HG03520 (cell line): ENCODE measurements around the gene SIL1.
"Not testable (repeated sequence)": the region's sequence is repeated elsewhere in the genome, so short reads cannot be mapped to it uniquely, and the experiment has no call there.

Experiments
- ATAC-seq: cut with Tn5 transposase; IDR thresholded peaks from one replicate; pipeline ENCODE4 v1.9.1; 2021; ENCODE audit warnings: mild to moderate bottlenecking, moderate library complexity; ENCODE audit not compliant: unreplicated experiment

Gene SIL1

DNA sequence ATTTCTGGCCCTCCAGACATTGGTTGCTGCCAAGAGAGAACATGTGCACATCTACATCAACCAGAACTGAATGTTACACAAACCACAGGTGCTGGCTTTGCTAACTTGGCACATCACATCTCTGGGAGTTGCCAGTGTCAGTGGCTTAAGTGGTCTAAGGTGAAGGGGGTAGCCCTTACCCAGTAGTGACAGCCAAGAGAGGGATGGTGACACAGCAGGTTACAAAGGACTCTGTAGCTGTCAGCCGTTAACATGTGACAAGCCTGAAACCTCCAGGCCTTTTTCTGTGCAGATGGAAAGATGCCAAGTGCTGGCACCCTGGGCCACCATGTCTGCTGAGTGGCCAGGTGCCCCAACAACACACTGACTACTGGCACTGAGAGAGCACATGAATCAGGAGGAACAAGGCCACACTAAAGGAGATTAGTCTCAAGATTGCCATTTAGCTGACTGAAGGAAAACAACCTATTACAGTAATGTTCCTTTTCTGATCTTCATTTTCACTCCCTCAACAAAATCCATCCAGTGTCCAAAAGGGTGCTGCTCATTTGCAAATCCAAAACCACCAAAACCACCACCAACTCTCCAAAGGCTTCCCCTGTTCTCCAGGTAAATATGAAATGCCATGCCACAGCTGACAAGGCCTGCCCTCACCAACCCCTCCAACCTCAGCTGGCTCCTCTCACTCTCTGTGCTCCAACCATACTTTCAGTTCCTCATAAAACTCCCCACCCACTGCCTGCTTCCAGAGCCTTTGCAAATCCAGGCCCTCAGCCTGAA, 20.2 kb downstream of the SIL1 start:
- ATAC-seq, result peak; percentile 45

DNA sequence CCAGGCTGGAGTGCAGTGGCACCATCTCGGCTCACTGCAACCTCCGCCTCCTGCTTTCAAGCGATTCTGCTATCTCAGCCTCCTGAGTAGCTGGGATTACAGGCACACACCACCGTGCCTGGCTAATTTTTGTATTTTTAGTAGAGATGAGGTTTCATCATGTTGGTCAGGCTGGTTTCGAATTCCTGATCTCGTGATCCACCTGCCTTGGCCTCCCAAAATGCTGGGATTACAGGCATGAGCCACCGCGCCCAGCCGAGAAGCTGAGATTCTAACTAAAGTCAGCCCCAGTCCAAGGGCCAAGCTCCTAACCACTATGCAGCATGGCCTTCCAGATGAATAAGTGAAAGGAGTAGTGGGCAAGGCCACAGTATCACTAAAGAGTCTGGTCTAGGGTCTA, 20.9 kb downstream of the SIL1 start:
- not testable (repeated sequence) for ATAC-seq

DNA sequence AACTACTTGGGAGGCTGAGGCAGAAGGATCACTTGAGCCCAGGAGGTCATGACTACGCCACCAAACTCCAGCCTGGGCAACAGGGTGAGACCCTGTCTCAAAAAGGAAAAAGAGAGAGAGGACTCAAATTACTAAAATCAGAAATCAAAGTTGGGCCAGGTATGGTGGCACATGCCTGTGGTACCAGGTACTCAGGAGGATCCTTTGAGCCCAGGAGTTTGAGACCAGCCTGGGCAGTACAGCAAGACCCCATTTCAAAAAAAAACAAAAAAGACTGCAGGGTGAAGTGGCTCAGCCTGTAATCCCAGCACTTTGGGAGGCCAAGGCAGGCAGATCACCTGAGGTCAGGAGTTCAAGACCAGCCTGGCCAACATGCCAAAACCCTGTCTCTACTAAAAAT, 23.8 kb downstream of the SIL1 start:
- ATAC-seq, result not testable (repeated sequence)

DNA sequence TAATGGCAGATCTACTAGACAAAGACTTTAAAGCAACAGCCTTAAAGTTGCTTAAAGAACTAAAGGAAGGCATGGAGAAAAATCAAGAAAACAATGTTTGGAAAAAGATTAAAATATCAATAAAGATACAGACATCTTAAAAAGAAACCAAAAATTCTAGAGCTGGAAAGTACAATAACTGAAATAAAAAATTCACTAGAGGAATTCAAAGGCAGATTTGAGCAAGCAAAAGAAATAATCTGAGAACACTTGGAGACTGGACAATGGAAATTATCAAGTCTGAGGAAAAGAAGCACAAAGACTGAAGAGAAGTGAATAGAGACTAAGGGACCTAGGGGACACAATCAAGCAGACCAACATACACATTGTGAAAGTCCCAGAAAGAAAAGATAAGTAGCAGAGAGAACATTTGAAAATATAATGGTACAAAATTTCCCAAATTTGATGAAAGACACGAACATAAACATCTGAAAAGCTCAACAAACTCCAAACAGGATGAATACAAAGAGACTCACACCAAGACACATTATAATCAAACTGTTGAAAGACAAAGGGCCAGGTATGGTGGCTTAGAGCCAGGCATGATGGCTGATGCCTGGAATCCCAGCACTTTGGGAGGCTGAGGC, 26.3 kb downstream of the SIL1 start:
- ATAC-seq, result no peak

DNA sequence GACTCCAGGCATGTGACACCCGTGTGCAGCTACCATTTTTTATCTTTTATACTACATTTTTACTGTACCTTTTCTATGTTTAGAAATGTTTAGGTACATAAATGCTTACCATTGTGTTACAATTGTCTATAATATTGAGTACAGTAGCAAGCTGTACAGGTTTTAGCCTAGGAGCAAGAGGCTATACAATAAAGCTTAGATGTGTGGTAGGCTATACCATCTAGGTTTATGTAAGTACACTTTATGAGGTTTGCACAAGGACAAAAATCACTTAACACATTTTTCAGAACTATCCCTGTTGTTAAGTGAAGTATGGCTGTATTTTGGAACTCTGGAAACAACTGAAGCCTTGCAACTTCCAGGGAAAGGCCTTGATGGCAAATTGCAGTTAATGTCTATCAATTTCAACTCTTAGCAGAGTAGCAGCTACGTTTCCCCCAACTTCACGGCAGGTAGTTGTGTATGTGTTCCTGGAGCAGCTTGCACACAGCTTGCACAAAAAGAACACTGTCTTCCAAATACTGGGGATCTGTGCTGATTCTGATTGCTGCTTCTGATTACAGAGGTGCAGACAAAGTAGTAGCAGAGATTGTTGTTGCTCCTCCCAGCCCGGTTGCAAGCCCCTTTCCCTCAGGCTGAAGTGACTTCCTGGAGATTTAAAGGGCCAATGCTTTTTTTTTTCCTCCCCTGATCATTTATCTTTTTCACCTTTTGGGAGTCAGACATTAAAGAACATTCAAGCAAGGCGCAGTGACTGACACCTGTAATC, 30.0 kb downstream of the SIL1 start:
- no peak for ATAC-seq

DNA sequence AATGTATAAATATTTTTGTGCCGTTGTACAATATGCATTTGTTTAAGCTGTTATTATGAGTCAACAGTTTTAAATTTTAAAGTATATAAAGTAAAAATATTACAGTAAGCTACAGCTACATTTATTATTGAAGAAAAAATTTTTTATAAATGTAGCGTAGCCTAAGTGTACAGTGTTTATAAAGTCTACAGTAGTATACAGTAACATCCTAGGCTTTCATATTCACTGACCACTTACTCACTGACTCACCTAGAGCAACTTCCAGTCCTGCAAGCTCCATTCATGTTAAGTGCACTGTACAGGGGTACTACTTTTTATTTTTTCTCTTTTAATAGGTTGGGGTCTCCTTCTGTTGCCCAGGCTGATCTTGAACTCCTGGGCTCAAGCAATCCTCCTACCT, 30.6 kb downstream of the SIL1 start:
- no peak for ATAC-seq

DNA sequence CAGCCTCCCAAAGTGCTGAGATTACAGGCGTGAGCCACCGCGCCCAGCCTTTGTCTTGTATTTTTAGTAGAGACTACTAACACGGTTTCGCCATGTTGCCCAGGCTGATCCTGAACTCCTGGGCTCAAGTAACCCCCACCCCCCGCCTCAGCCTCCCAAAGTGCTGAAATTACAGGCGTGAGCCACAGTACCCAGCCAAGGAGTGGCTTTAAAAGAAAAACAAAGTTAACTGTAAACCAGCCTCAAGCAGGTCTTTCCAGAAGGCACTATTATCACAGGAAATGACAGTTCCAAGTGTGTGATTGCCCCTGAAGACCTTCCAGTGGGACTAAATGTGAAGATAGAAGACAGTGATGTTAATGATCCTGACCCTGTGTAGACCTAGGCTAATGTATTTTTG, 31.1 kb downstream of the SIL1 start:
- ATAC-seq, result no peak

DNA sequence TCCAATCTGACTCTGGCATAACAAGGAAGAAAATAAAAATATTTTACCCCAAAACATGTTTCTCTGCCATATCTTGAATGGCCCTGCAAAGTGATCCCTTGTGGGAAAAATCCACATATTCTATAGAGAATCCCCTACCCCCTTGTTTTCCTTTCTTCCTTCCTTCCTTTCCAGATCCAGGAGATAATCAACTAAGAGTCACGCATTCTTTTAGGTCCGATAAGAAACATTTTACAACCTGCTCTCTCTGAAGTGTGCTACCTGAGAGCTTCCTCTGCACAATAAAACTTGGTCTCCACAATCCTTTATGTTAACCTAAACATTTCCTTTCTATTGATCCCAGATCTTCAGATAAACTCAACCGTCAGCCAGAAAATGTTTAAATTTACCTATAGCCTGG, 33.3 kb downstream of the SIL1 start:
- not testable (repeated sequence) for ATAC-seq

DNA sequence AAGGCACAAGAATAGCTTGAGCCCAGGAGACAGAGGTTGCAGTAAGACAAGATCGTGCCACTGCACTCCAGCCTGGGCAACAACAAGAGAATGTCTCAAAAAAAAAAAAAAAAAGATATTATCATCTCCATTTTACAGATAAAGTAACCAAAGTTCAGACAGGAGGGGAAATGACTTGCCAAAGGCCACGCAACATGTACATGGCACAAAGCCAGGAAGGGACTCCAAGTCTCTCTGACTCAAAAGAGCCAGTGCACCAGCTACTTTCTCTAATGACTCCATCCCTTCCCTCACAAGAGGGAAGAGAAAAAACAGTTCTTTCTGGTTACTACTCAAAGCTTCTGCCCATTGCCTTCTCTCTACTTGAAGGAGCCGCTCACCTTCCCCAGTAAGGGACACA, 34.1 kb downstream of the SIL1 start:
- no peak for ATAC-seq

DNA sequence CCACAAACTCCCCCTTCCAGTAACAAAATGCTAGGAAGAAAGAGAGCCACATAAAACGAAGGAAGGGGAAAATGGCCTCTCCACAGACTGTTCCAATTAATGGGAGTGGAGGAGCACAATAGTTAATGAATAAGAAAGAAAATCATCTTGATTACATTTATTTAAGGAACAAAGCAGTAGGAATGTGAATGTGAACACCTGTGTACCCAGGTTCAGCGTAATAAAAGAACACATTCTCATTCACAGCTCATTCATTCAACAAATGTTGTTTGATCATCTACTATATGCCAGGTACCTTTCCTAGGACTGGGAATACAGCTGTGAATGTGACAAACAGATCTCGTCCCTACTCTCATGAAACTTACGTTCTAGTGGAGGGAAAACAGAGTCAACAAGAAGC, 35.7 kb downstream of the SIL1 start:
- ATAC-seq, result no peak

DNA sequence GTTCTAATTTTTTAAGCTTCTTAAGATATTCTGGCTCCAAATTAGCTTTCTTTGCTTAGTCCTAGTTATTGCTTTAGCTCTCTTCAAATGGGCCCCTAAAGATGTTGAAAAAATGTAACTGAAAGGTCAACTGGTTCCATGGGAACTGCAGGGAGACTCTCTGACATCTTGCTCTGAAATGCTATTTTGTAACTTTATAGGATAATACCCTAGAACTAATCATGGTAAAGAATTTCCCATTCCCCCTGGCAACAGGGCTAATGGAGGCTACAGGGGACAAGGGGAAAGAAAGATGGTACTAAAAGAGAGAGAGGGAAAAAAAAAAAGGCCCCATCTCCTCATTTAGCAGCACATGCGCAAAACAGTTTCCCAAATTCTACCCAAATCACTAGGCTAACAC, 39.4 kb downstream of the SIL1 start:
- no peak for ATAC-seq

DNA sequence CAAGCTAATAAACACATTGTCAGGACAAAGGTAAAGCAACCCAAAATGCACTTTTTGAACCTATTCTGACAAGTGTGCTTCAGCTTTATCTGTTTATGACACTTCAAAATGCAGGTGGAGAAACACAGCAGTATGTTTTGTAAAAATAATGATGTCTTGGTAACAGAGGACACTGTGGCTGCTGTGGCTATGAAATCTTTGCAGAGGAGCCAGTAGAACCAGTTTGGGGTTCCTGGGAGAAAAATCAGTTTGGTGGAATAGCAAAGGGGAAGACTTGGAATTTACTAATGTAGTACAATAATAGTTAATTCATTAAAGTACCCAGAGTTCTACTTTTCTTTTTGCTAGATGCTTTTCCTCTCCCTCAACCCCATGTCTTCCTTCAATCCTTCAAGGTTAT, 40.6 kb downstream of the SIL1 start:
- no peak for ATAC-seq

DNA sequence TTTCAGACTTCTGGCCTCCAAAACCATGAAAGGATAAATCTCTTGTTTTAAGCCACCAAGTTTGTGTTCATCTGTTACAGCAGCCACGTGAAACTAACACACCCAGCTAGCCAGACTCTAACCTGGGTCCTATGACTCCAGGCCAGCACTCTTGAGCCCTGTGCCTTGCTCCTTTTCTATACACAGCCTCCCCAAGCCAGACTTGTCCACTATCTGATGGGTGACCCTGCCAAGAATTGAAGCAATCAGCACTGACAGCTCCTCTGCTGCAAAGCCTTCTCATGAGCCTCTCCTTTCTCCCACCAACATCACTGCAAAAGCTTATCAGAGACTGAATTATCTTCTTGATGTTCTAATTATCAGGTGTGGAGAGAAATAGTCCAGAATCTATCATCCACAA, 41.4 kb downstream of the SIL1 start:
- ATAC-seq, result no peak

DNA sequence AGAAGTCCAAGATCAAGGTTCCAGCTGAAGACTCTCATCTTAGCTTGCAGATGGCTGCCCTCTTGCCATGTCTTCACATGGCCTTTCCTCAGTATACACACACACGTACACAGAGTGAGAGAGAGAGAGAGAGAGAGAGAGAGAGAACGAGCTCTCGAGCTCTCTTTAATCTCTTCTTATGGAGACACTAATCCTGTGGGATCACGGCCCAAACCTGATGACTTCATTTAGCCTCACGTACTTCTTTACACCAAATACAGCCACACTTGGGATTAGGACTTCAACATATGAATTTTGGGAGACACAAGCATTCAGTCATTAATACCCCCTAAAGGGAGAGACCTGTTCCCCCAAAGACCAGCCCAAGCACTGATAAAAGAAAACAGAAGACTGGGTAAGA, 42.8 kb downstream of the SIL1 start:
- no peak for ATAC-seq

DNA sequence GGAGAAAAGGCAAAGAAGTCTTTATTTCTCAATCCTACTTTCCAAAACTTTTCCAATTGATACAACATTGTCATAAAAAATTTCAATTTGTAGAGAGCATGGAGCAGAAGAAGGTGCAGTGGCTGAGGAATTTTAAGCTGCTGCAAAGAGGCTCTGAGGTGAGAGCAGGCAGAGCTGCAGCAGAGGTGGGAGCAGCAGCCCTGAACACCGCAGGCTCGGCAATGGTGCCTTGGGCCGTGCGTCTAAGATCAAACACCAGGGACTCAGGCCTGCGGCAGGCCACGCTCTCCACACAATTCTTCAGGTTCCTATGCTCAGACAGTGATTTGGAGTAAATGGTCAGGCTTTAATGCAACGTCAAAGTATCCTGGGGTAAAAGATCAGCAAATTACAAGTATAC, 46.3 kb downstream of the SIL1 start:
- ATAC-seq, result no peak

DNA sequence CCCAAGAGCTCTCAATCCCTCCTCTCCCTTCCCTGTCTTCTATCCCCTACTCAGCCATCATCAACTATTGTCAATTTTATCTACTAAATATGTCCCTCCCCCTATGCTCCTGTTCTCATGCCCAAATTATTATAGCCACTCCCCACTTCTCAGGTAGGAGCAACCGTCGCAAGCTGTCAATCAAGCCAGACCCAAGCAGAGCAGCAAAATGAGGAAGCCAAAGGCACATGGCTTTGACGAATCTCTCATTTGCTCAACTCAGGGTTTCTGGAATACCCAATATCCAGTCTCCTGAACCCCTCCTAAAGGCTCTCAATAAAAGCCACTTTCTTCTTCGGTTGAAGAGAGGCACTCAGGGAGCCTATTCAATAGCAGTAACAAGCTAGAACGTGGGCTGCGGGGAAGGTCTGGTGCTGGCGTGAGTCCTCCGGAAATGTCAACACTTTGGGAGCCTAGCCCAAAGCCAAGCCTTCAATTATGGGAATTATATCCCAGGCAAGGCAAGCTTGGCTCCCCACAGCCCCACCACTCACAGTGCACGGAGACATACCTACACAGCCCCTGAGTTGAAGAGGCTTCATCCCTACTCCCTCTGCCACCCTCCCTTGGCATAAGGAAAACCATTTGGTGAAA, 47.7 kb downstream of the SIL1 start:
- ATAC-seq, result no peak

DNA sequence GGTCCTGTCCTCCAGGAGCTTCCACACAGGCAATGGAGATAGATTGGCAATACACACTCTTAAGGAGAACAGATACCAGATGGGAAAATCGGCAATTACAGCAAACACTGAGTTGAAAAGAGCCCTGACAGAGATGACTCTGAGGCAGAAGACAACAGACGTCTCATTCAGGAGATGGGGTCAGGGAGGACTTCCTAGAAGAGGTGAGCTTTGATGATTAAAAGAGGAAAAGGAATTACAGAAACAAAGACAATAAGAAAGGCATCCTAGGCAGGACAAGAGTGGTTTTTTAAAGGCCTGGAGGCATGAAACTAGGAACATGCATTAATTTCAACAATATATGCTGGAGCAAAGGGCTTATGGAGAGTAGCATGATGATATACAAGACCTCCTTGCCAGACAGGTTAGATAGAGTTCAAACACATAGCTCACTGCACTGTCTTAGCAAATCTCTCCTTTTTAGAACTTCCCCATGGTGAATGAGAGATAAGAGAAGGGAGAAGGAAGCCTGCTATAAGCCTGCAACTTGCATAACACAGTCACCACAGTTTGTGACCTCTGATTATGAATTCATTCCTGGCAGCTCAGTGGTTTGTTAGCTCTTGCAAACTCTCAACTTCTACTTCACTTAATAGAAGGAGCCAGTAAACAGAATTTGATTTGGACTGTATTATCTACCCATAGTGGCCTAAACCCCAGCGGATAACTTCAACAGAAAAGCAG, 48.5 kb downstream of the SIL1 start:
- no peak for ATAC-seq

DNA sequence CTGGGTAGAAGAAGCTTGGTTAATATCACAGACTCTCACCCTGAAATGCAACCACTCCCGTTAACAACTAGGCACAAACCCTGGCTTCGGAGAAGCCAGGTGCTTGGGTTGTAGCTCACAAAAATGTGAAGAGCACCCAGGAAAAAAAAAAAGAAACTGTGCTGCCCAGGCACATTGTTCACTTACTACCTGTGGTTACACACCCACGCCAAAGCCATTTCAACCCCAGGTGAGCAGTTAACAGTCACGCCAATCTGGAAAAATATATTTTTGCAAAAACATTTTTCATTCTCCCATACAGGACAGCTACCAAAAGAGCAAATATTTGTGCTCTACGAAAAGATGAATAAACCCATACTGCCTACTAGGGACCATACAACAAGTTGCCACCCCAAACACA, 49.2 kb downstream of the SIL1 start:
- ATAC-seq, result no peak

DNA sequence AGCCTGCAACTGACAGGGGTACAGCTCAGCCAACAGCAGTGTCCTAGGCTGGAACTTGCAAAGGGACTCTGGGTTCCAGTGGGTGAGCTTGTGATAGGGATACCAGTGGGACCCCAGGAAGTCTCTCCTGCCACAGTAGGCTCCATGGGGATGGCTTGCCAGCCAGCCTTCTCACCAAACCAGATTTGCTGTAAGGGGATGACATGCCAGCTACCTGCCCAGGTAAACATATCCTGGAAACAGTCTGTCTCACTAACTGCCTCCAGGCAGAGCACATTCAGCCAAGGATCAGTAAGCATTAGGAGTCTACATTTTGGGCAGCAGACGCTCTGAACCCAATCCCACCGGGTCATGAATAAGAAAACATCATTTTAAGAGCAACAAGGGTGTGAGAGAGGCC, 49.9 kb downstream of the SIL1 start:
- no peak for ATAC-seq

DNA sequence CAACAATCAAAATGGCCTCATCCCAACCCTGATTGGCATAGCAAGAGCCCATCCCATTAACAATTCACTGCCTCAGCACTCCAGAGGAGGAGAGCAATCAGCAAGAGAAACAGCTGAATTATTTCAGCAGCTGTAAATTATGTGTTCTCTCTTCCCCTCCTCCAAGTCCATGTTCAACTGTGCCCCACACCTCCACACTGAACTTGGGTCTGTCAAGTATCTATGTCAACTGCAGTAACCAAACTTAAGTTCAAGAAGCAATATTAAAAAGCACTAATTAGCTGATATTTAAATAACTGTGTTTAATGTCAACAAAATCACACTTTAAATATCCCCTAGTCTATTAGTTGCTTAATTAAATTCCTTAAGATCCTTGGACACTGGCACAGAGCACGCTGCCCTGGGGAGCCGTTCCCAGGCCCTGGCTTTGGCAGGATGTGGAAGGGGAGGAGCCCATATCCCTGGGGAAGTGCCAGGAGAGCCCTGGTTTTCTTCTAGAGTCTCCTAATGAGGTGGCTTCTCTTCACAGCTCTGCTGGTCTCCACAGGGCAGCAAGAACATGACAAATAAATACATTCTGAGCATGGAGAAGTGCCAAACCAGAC, 50.6 kb downstream of the SIL1 start:
- ATAC-seq, result no peak
